Measurements from ENCODE around the gene HNRNPA1L2. TPM values are rescaled to one million over a fixed set of nuclear protein-coding genes. Genes with fewer than 3 reads are reported as not detected.
"Not testable (repeated sequence)": the region's sequence is repeated elsewhere in the genome, so short reads cannot be mapped to it uniquely, and the experiment has no call there.

HNRNPA1L2 gene
- 1 to 10 TPM; 1.8 to 2.2 TPM for total RNA-seq

DNA sequence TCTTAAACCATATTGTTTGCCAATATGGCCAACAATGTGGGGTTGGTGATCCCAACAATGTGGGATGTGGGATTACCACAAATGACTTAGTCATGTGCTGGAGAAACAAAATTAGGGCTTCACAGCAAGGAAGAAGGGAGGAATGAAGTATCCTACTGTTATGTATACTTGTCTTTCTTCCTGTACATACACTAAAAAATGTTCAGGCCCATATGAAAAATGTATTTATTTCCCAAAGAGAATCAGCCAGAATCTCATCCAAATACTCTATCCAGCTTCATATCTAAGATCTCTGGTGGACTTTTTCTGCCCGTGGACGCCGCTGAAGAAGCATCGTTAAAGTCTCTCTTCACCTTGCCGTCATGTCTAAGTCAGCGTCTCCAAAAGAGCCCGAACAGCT, at the start of gene HNRNPA1L2:
TSS of gene HNRNPA1L2 (plus strand) at position 301 of the 400 bp plus-strand sequence. CDS start at position 363, 62 bp downstream.
- Histone ChIP-seq H3K9me3 (no peaks in the 10 kb centered on the region), H3K36me3 (peaks cover 6% of the 10 kb centered on the region), H3K4me3 (no peak within 1 kb of the TSS), H3K4me1 (no peaks in the 10 kb centered on the region), H3K27ac (no peak within 1 kb of the TSS), H3K27me3 (no peaks in the 10 kb centered on the region)
- no peak for DNase-seq (ENCODE audit: low spot score)
- TF ChIP-seq, protein P1, sequence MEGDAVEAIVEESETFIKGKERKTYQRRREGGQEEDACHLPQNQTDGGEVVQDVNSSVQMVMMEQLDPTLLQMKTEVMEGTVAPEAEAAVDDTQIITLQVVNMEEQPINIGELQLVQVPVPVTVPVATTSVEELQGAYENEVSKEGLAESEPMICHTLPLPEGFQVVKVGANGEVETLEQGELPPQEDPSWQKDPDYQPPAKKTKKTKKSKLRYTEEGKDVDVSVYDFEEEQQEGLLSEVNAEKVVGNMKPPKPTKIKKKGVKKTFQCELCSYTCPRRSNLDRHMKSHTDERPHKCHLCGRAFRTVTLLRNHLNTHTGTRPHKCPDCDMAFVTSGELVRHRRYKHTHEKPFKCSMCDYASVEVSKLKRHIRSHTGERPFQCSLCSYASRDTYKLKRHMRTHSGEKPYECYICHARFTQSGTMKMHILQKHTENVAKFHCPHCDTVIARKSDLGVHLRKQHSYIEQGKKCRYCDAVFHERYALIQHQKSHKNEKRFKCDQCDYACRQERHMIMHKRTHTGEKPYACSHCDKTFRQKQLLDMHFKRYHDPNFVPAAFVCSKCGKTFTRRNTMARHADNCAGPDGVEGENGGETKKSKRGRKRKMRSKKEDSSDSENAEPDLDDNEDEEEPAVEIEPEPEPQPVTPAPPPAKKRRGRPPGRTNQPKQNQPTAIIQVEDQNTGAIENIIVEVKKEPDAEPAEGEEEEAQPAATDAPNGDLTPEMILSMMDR (IDR thresholded peaks at IDR 0.05), result no peak

DNA sequence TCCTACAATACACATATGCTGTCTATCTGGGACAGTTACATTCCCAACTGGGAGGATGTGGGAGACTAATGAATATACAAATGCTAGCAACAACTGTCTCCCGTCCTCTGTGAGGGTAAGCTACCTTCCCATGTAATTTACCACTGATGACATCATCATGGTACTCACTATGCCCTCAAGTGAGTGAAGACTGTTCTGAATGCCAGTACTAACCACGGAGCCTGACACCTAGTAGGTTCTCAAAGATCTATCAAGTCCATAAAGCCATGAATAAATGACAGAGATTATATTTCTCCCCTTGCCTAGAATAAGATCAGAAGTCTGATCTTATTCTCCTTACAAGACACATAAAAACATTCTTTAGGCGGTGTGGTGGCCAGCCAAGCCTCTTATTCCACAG, 49.1 kb upstream of the HNRNPA1L2 start:
- H3K4me1 ChIP-seq; H3K27me3 ChIP-seq; H3K9me3 ChIP-seq; H3K27ac ChIP-seq; H3K4me3 ChIP-seq; H3K36me3 ChIP-seq; DNase-seq (ENCODE audit: low spot score): not testable (repeated sequence)

GRCh38 chr13:52593812-52594211, 48.4 kb upstream of the HNRNPA1L2 start:
- not testable (repeated sequence) for H3K27me3 ChIP-seq; DNase-seq (ENCODE audit: low spot score); H3K36me3 ChIP-seq; H3K4me1 ChIP-seq; H3K4me3 ChIP-seq; H3K9me3 ChIP-seq; H3K27ac ChIP-seq

DNA sequence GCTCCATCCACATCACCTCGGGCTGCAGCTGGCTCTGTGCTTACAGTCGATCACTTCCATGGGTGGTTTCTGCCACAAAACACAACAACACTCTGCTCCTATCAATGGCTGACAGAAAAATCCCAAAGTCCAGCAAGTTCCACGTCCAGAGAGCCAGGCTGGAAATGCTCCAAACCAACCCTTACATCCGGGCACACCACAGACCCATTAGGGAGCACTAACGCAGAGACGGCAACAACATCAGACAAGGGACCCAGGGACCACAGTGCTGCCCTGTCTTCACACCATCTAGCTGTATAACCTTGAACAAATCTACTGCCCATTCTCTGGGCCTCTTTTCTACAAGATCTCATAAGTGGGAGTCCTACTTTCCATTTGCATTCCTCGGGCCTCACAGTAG, 47.9 kb upstream of the HNRNPA1L2 start:
- H3K4me3 ChIP-seq; H3K27me3 ChIP-seq; DNase-seq (ENCODE audit: low spot score); H3K4me1 ChIP-seq; H3K27ac ChIP-seq; H3K36me3 ChIP-seq; H3K9me3 ChIP-seq: not testable (repeated sequence)

- TF ChIP-seq, protein P1 (IDR thresholded peaks at IDR 0.05), result no peak
- Histone ChIP-seq H3K4me1 (peaks cover 0 to 16% of the 10 kb centered on the region in 2 donors), H3K27me3 (no peaks in the 10 kb centered on the region), H3K9me3 (no peaks in the 10 kb centered on the region), H3K36me3 (no peaks in the 10 kb centered on the region), H3K4me3 (no peak overlapping the region), H3K27ac (no peak overlapping the region)
- no peak for DNase-seq (ENCODE audit: low spot score)
Measured at GRCh38 chr13:52597676-52598075, 44.6 kb upstream of the HNRNPA1L2 start.

- DNase-seq (ENCODE audit: low spot score), result no peak
Measured at GRCh38 chr13:52599037-52599847, 43.0 kb upstream of the HNRNPA1L2 start.

GRCh38 chr13:52599848-52600603, 42.2 kb upstream of the HNRNPA1L2 start:
- peak overlapping the region; percentile 73 to 81 for H3K27ac ChIP-seq
- H3K9me3 ChIP-seq, result no peaks in the 10 kb centered on the region
- H3K27me3 ChIP-seq, result no peaks in the 10 kb centered on the region
- TF ChIP-seq, protein P1 (IDR thresholded peaks at IDR 0.05), result peak in 1 of 2 donors; percentile 12
- H3K4me3 ChIP-seq, result peak overlapping the region; percentile 58
- no peak for DNase-seq (ENCODE audit: low spot score)
- H3K36me3 ChIP-seq, result no peaks in the 10 kb centered on the region
- peaks cover 0 to 16% of the 10 kb centered on the region in 2 donors for H3K4me1 ChIP-seq

More at GRCh38 chr13:52599037-52599847, 43.0 kb upstream of the HNRNPA1L2 start:
- H3K4me1 ChIP-seq, result peaks cover 0 to 16% of the 10 kb centered on the region in 2 donors
- H3K4me3 ChIP-seq, result peak overlapping the region; percentile 58
- no peaks in the 10 kb centered on the region for H3K9me3 ChIP-seq
- no peaks in the 10 kb centered on the region for H3K36me3 ChIP-seq
- H3K27ac ChIP-seq, result peak overlapping the region; percentile 73 to 81
- TF ChIP-seq, protein P1 (IDR thresholded peaks at IDR 0.05), result no peak
- H3K27me3 ChIP-seq, result no peaks in the 10 kb centered on the region
